Jurkat, Clone E6-1 (cell line): ENCODE measurements around the gene CYP11A1.
"Not testable (repeated sequence)": the region's sequence is repeated elsewhere in the genome, so short reads cannot be mapped to it uniquely, and the experiment has no call there.

Source experiments
- DNase-seq: peaks from one replicate; pipeline ENCODE4 v3.0.0-alpha.2; 2011; ENCODE audit warnings: low read depth, low spot score
- H3K4me3 ChIP-seq: 2 replicates; pipeline ENCODE4 v1.5.1; 2011; ENCODE audit warnings: mild to moderate bottlenecking, low read length, control low read depth, moderate library complexity

CYP11A1 gene

DNA sequence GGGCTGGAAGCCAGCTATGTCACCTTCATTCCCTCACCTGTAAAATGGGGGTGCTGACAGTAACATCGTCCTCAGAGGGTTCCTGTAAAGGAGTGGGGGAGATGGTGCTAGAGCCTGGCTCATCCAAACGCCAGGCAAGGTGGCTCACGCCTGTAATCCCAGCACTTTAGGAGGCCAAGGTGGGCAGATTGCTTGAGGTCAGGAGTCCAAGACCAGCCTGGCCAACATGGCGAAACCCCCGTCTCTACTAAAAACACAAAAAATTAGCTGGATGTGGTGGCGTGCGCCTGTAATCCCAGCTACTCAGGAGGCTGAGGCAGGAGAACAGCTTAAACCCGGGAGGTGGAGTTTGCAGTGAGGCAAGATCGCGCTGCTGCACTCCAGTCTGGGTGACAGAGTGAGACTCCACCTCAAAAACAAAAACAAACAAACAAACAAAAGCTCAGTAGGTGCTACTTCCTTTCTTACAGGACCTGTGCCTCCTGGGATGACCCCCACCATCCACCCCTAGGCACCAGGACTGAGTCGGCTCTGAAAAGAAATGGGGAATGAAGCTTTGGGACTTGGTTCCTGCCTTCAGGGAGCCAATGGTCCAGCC lies 22.7 kb upstream of the CYP11A1 start:
- not testable (repeated sequence) for H3K4me3 ChIP-seq

DNA sequence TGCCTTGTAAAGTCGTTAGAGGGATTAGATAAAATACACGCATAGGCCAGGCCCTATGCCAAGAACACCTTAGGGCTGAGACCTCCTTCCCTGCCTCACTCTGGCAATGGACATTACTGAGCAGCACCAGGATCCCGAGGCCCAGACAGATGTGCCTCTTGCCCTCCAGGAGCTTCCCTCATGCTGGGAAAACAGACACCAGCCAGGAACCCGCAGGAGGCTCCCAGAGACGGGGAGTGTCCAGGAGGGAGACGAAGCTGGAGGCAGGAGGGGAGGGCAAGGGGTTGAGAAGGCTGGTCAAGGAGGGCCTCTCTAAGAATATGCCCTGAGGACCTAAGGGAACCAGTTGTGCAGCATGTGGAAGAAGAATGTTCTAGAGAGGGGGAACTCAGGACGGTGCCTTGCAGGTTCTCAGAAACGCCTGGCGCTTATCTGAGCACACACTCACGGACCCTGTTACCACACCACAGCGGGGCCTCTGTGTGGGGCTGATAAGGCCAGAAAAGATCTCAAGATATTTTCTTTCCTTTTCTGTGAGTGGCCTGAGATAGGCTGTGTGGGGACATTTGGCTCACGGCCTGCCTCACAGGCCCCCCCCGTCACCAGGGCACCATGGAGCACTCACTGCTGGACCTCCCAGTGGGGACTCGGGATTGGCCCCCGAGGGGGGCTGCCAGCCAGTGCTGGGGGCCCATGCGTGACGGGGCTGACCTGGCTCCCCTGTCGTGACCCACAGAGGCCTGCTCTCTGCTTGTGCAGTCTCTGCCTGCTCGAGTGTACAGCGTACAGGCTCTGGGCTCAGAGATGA lies 22.0 kb upstream of the CYP11A1 start:
- DNase-seq: no peak
- no peak overlapping the region for H3K4me3 ChIP-seq

More for the DNA sequence above, 22.7 kb upstream of the CYP11A1 start:
- DNase-seq: not testable (repeated sequence)

DNA sequence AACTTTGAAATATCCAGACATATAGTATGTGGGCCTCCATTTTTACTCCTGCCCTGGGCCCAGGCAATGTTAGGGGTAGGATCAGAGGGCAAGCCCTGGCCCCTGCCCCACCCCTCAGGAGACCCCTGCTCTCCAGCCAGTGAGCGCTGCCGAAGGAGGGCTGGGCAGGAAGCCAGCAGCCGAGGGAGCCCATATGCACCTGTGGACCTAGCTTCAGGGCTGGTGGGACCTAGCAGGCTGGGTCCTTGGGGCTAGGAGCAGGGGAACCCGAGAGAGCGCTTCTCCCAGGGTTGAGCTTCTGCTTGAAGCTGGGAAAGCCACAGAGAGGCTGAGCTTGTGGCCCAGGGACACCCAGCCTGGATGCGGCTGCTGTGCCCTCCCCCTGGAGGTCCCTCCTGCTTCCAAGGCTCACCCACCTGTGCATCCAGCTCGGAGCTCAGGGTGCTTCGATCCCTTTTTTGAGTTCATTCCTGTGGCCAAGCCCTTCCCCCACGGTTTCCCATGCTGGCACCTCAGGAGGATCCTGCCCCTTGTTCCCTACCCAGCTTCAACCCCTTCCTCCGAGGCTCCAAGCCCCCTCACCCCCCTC lies 21.0 kb upstream of the CYP11A1 start:
- no peak overlapping the region for H3K4me3 ChIP-seq
- no peak for DNase-seq

DNA sequence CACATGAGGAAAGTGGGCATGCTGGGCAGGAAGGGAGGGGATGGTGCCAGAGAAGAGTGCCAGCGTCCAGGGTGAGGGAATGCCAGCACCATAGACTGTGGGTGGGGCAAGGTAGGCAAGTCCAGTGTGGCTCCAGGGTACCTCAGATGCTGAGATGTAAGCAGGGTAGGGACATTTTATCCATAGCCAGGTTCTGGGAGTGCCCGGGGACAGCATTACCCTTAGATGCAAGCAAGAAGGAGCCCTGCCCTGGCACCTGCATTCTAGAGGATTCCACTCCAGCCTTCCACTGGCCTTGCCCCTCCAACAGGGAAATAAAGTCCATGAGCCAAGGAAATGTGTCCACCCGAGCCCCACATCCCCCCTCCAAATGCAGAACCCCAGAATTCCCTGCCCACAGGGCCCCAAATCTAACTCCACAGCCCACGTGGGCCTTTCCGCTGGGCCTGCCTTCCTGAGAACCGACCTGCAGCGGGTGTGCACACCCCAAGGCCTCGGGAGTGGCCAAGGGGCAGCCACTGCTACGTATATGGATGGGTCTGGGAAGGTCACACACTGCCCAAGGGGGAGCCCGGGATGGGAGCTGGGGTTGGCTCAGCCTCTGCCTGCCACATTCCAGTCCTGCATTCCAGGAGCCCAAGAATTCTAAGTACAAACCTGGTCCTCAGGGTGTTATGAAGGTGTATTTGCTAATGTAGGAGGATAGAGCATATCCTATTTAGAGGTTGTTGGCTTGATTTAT lies 20.3 kb upstream of the CYP11A1 start:
- DNase-seq: no peak
- H3K4me3 ChIP-seq: no peak overlapping the region

DNA sequence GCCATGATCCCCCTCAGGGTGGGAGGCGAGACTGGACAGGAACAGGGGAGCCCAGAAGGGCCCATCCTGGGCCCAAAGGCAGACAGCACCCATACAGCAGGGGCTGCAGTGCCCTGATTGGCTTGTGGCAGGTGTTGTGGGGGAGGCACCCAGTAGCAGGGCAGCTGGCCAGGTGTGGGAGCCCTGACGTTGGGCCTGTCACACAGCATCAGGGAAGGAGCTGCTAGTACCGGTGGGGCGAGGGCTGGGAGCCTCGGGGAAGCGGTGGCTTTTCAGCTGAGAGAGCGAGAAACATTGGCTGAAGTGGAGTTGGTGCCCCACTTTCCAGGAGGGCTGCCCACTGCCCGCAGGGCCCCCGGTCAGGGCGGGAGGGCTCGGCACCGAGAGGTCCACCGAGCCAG lies 19.7 kb upstream of the CYP11A1 start:
- DNase-seq: no peak
- H3K4me3 ChIP-seq: no peak overlapping the region

- no peak overlapping the region for H3K4me3 ChIP-seq
- no peak for DNase-seq
Measured at GRCh38 chr15:74386496-74387140, 19.2 kb upstream of the CYP11A1 start.

GRCh38 chr15:74385733-74386132 lies 18.3 kb upstream of the CYP11A1 start:
- DNase-seq: no peak
- H3K4me3 ChIP-seq: no peak overlapping the region

GRCh38 chr15:74384881-74385643 lies 17.6 kb upstream of the CYP11A1 start:
- no peak for DNase-seq
- H3K4me3 ChIP-seq: no peak overlapping the region

GRCh38 chr15:74384566-74384880 lies 17.1 kb upstream of the CYP11A1 start:
- DNase-seq: no peak
- H3K4me3 ChIP-seq: no peak overlapping the region

- DNase-seq: no peak
Measured at GRCh38 chr15:74383695-74384565, 16.5 kb upstream of the CYP11A1 start.

DNA sequence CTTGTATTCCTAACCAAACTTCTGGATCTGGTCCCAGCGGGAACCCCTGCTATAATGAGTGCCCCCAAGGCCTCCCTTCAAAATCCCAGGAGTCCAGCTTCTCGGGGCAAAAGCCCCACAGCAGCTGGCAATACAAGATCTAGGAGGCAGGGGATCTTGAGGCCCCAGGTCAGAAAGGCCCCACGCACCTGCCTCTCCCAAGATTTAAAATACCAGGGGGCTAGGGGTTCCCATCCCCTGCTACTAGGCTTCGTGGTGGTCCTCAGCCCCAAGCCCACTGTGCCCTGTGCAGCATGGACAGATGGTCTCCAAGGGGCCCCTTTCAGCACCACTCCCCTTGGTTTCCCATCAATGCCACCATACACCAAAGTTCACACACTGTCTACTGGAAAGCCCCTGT lies 15.8 kb upstream of the CYP11A1 start:
- H3K4me3 ChIP-seq: no peak overlapping the region
- DNase-seq: no peak

More at GRCh38 chr15:74383695-74384565, 16.5 kb upstream of the CYP11A1 start:
- no peak overlapping the region for H3K4me3 ChIP-seq

DNA sequence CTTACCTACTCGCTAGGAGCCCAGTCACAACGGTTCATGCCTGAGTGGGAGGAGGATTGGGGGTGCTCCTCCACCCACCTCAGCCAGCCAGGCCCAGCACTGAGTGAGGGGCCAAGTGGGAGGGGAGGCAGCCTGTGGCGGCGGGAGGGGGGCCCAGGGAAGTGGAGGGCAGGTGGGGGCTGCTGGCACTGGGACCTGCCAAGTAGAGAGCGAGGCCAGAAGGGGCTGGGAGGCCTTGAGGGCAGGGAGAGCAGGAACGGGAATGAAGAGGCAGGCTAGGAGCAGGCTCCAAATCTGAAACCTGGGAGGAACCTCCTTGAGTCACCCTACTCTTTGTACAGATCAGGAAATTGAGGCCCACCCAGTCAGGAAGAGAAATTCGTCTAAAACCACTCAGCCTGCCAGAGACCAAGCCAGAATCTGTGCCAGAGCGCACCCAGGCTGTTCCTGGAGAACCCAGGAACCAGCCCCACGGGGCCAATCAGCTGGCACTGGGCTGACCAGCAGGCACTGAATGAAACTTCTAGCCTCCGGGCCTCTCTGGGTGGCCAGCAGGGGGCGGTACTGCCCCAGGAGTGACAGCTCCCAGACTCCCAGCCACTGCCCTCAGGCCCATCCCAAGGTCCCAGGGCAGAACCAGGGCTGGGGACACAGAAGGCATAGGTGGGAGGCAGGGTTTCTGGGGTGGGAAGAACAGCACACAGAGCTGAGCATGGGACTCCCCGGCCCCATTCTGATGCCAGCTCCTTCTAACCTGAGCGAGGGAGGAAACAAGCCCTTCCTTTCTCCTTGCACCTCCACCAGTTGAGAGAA lies 14.8 kb upstream of the CYP11A1 start:
- no peak overlapping the region for H3K4me3 ChIP-seq
- no peak for DNase-seq

- H3K4me3 ChIP-seq: no peak overlapping the region
- DNase-seq: no peak
Measured at GRCh38 chr15:74381481-74381880, 14.0 kb upstream of the CYP11A1 start.

DNA sequence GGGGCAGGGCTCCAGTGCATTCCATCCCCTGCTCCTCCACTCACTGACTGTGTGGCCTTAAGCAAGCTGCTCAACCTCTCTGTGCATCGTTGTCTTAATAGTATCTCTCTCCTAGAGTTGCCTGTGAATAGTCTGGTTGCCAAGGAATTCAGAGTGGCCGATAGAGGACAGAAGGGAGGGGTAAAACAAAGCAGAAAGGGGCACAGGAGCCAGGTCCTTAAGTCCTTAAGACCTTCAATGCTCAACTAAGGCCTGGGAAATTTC lies 13.7 kb upstream of the CYP11A1 start:
- no peak for DNase-seq
- no peak overlapping the region for H3K4me3 ChIP-seq

- H3K4me3 ChIP-seq: no peak overlapping the region
Measured at GRCh38 chr15:74380361-74381189, 13.1 kb upstream of the CYP11A1 start.

DNA sequence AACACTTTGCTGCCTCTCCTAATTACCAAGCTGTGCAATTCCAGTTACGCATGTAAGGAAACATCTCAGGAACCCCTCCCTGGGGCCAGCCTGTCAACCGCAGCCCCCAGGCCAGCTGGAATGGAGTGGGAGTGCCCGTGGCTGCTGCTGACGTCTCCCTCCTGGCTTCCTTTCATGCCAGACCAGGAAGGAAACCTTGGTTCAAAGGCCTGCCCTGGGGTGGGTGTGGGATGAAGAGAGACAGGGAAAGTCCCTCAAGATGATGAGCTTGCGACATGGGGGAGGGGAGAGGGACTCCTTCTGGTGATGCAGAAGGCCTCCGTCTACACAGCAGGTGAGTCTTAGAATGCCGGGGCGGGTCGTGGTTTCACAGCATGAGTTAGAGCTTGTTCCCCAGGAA lies 11.4 kb upstream of the CYP11A1 start:
- no peak for DNase-seq
- no peak overlapping the region for H3K4me3 ChIP-seq

More at GRCh38 chr15:74380361-74381189, 13.1 kb upstream of the CYP11A1 start:
- no peak for DNase-seq
